Measurements from ENCODE around the gene NKTR.

DNA sequence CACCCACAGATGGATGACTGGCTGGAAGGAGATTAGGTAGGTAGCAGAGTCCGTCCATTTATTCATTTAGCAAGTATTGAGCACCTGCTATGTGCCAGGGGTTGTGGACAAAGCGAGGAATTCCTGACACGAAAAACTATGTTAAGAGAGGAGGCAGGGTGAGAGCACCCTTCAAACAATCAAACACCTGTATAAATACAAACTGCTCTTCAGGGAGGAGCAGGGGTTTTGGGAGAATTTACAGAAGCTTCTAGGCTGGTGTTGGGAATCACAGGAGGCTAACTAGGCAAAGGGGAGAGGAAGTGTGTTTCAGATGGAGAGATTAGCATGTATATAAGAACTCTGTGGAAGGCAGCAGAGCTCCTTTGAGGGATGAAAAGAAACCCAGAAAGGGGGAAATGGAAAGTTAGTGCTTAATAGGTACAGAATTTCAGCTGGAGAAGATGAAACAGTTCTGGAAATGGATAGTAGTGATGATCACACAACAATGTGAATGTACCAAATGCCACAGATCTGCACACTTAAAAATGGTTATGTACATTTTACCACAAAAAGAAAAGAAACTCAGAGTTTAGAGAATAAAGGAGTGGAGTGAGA is 17.9 kb upstream of the NKTR start:
- TF ChIP-seq, protein P1, sequence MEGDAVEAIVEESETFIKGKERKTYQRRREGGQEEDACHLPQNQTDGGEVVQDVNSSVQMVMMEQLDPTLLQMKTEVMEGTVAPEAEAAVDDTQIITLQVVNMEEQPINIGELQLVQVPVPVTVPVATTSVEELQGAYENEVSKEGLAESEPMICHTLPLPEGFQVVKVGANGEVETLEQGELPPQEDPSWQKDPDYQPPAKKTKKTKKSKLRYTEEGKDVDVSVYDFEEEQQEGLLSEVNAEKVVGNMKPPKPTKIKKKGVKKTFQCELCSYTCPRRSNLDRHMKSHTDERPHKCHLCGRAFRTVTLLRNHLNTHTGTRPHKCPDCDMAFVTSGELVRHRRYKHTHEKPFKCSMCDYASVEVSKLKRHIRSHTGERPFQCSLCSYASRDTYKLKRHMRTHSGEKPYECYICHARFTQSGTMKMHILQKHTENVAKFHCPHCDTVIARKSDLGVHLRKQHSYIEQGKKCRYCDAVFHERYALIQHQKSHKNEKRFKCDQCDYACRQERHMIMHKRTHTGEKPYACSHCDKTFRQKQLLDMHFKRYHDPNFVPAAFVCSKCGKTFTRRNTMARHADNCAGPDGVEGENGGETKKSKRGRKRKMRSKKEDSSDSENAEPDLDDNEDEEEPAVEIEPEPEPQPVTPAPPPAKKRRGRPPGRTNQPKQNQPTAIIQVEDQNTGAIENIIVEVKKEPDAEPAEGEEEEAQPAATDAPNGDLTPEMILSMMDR (IDR thresholded peaks at IDR 0.05; ENCODE audit: poor library complexity) = no peak
- no peak for TF ChIP-seq EZH2 (IDR thresholded peaks at IDR 0.05; ENCODE audit: borderline replicate concordance)
